ENCODE measurements around the gene RNF207.
A peak's percentile ranks its signal among the peaks of the same experiment; 100 is the strongest.
"Not testable (repeated sequence)": the region's sequence is repeated elsewhere in the genome, so short reads cannot be mapped to it uniquely, and the experiment has no call there.

RNF207 gene

GRCh38 chr1:6218375-6219164 is 12.7 kb downstream of the RNF207 start:
- intact Hi-C loops (cut with DNase I), result no loop called here
- DNase-seq, result no peak

GRCh38 chr1:6219641-6220040 is 13.7 kb downstream of the RNF207 start:
- DNase-seq; intact Hi-C loops (cut with DNase I): not testable (repeated sequence)

- intact Hi-C loops (cut with DNase I), result no loop called here
These were observed 14.3 kb downstream of the RNF207 start for GRCh38 chr1:6220236-6220635.

GRCh38 chr1:6221210-6221784 is 15.4 kb downstream of the RNF207 start:
- DNase-seq, result no peak
- intact Hi-C loops (cut with DNase I), result no loop called here

More at GRCh38 chr1:6220236-6220635, 14.3 kb downstream of the RNF207 start:
- peak in 5 of 42 donors; percentile 2 to 54 (median 36) for DNase-seq

GRCh38 chr1:6222636-6223035 is 16.7 kb downstream of the RNF207 start:
- intact Hi-C loops (cut with DNase I), result no loop called here

GRCh38 chr1:6223617-6224016 is 17.7 kb downstream of the RNF207 start:
- intact Hi-C loops (cut with DNase I), result no loop called here
- DNase-seq, result no peak

More at GRCh38 chr1:6222636-6223035, 16.7 kb downstream of the RNF207 start:
- no peak for DNase-seq

- intact Hi-C loops (cut with DNase I), result no loop called here
- no peak for DNase-seq
These were observed 18.8 kb downstream of the RNF207 start for GRCh38 chr1:6224718-6225117.

- DNase-seq, result peak in 25 of 42 donors; percentile 15 to 74 (median 46)
- intact Hi-C loops (cut with DNase I), result no loop called here
These were observed 19.7 kb downstream of the RNF207 start for GRCh38 chr1:6225651-6226050.

GRCh38 chr1:6233376-6233775 is 27.5 kb downstream of the RNF207 start:
- DNase-seq, result no peak
- intact Hi-C loops (cut with DNase I), result no loop called here

- intact Hi-C loops (cut with DNase I), result loop anchor here (2.0 kb wide), 1 partner anchor 36 kb away; the partner anchor contains the start of gene RPL22
- peak; percentile 17 to 85 (median 56) for DNase-seq
These were observed 28.8 kb downstream of the RNF207 start for GRCh38 chr1:6234502-6235295.

- intact Hi-C loops (cut with DNase I), result loop anchor here (2.0 kb wide), 1 partner anchor 36 kb away; the partner anchor contains the start of gene RPL22
These were observed 29.4 kb downstream of the RNF207 start for GRCh38 chr1:6235296-6235677.

GRCh38 chr1:6237093-6237492 is 31.2 kb downstream of the RNF207 start:
- intact Hi-C loops (cut with DNase I), result no loop called here

More at GRCh38 chr1:6235296-6235677, 29.4 kb downstream of the RNF207 start:
- DNase-seq, result peak; percentile 39 to 86 (median 66)

GRCh38 chr1:6239213-6239752 is 33.4 kb downstream of the RNF207 start:
- intact Hi-C loops (cut with DNase I), result no loop called here
- no peak for DNase-seq

More at GRCh38 chr1:6237093-6237492, 31.2 kb downstream of the RNF207 start:
- no peak for DNase-seq

GRCh38 chr1:6239950-6240768 is 34.2 kb downstream of the RNF207 start:
- intact Hi-C loops (cut with DNase I), result no loop called here

GRCh38 chr1:6241107-6241886 is 35.4 kb downstream of the RNF207 start:
- intact Hi-C loops (cut with DNase I), result no loop called here
- DNase-seq, result no peak

More at GRCh38 chr1:6239950-6240768, 34.2 kb downstream of the RNF207 start:
- no peak for DNase-seq

GRCh38 chr1:6241887-6242740 is 36.2 kb downstream of the RNF207 start:
- intact Hi-C loops (cut with DNase I), result no loop called here

More at GRCh38 chr1:6241887-6242740, 36.2 kb downstream of the RNF207 start:
- DNase-seq, result peak in 17 of 42 donors; percentile 23 to 71 (median 45)

Measured in head of caudate nucleus (tissue), 42 donors.